GM12878 (cell line): Measurements from ENCODE around the gene ATIC. TPM values are rescaled to one million over a fixed set of nuclear protein-coding genes. Genes with fewer than 3 reads are reported as not detected.

ENCODE experiments used
- ATAC-seq: fragments of 200-7000 bp; cut with Tn5 transposase; 3 replicates; pipeline ENCODE4 v1.9.1; 2020; ENCODE audit warnings: mild to moderate bottlenecking, moderate library complexity
- BruUV-seq: library from RNA; stranded (reverse); fragments of 400-500 nt; replicated peaks from 2 replicates; lab custom pipeline; 2021; lab: Mats Ljungman, UMichigan
- CTCF ChIA-PET: fragments of 300-600 bp; sonication (Branson Sonifier 250); formaldehyde crosslinking; extraction: SDS; loops from one replicate; lab custom pipeline; 2021; ENCODE audit warnings: inconsistent platforms; lab: Yijun Ruan, JAX
- POLR2A ChIA-PET: fragments of 350-600 bp; formaldehyde crosslinking; extraction: SDS; loops from one replicate; lab custom pipeline; 2021; ENCODE audit warnings: inconsistent platforms; lab: Charles Lee
- RAD21 ChIA-PET: fragments of 300-600 bp; sonication (Branson Sonifier 250); formaldehyde crosslinking; loops from one replicate; lab custom pipeline; 2023; ENCODE audit warnings: antibody characterized with exemption; ENCODE audit not compliant: unreplicated experiment; lab: Charles Lee
- SMC1A ChIA-PET: fragments of 300-600 bp; sonication (Branson Sonifier 250); formaldehyde crosslinking; loops from one replicate; lab custom pipeline; 2023; ENCODE audit not compliant: unreplicated experiment, uncharacterized antibody; lab: Charles Lee
- DNase-seq: peaks from one replicate; pipeline ENCODE4 v3.0.0-alpha.2; 2011; ENCODE audit warnings: low read depth, low spot score
- FAIRE-seq: peaks from 3 replicates; lab custom pipeline; 2011; peaks lifted over from hg19 to GRCh38; lab: Jason Lieb, UNC
- H2AFZ ChIP-seq: 2 replicates; pipeline ENCODE4 v1.6.0; 2011; ENCODE audit warnings: low read depth, low read length, control low read depth; ENCODE audit not compliant: control insufficient read depth
- H3K27ac ChIP-seq: 2 replicates; pipeline ENCODE4 v1.5.1; 2011; ENCODE audit warnings: control low read depth; ENCODE audit not compliant: control insufficient read depth, insufficient read depth
- H3K27me3 ChIP-seq, 2 experiments: replicated peaks in 1 of 2; 2 replicates each; pipeline versions ENCODE4 v1.6.0 to v1.6.1; 2011; ENCODE audit warnings: low read length in 1 of 2; ENCODE audit not compliant: control insufficient read depth in 2 of 2, insufficient read depth in 2 of 2
- H3K36me3 ChIP-seq, 2 experiments: 2 replicates each; pipeline ENCODE4 v1.5.1; 2011; ENCODE audit warnings: low read length in 1 of 2; ENCODE audit not compliant: control insufficient read depth in 2 of 2, insufficient read depth in 2 of 2
- H3K4me1 ChIP-seq: 2 replicates; pipeline ENCODE4 v1.6.1; 2011; ENCODE audit warnings: mild to moderate bottlenecking, low read length, moderate library complexity, mixed read lengths; ENCODE audit not compliant: control insufficient read depth, insufficient read depth
- H3K4me2 ChIP-seq: 2 replicates; pipeline ENCODE4 v1.6.0; 2011; ENCODE audit warnings: control low read depth; ENCODE audit not compliant: control insufficient read depth, insufficient read depth
- H3K4me3 ChIP-seq: fragments of 200-600 bp; sonication (generic); 2 replicates; pipeline ENCODE4 v1.5.1; 2016
- H3K79me2 ChIP-seq: 2 replicates; pipeline ENCODE4 v1.6.0; 2011; ENCODE audit warnings: low read length; ENCODE audit not compliant: control insufficient read depth, insufficient read depth
- H3K9ac ChIP-seq: 2 replicates; pipeline ENCODE4 v1.8.0; 2011; ENCODE audit warnings: low read length, control low read depth, mixed read lengths; ENCODE audit not compliant: control insufficient read depth, insufficient read depth
- H3K9me3 ChIP-seq: replicated peaks from 3 replicates; pipeline ENCODE4 v1.5.1; 2011; ENCODE audit warnings: mild to moderate bottlenecking, low read length; ENCODE audit not compliant: control insufficient read depth, insufficient read depth
- H4K20me1 ChIP-seq: 2 replicates; pipeline ENCODE4 v1.6.0; 2011; ENCODE audit not compliant: control insufficient read depth, insufficient read depth
- CEBPB ChIP-seq, 2 experiments: fragments of 150-350 bp in 1 of 2; IDR thresholded peaks; 2 replicates each; pipeline ENCODE4 v1.6.1; 2012 to 2014; ENCODE audit warnings: low read depth in 2 of 2, low read length in 2 of 2, borderline replicate concordance in 1 of 2, inconsistent platforms in 1 of 2
- CHD2 ChIP-seq: IDR thresholded peaks from 2 replicates; pipeline ENCODE4 v1.6.1; 2011; ENCODE audit warnings: low read depth, low read length, improper control_type of control experiment, borderline replicate concordance
- ETV6 ChIP-seq, 2 experiments: fragments of 450-650 bp in 1 of 2; IDR thresholded peaks in 1 of 2; conservative IDR thresholded peaks in 1 of 2; 2 replicates each; pipeline ENCODE4 v1.6.1; 2014; ENCODE audit warnings: antibody characterized with exemption in 1 of 2, borderline replicate concordance in 1 of 2, low read depth in 1 of 2, mild to moderate bottlenecking in 1 of 2, moderate library complexity in 1 of 2
- HDAC6 ChIP-seq: fragments of 200-600 bp; sonication (generic); IDR thresholded peaks from one replicate; pipeline ENCODE4 v1.8.0; 2017; ENCODE audit warnings: antibody characterized with exemption; ENCODE audit not compliant: unreplicated experiment
- MAX ChIP-seq: IDR thresholded peaks from 2 replicates; pipeline ENCODE4 v1.6.1; 2012; ENCODE audit warnings: low read depth, low read length, improper control_type of control experiment
- NR2C2 ChIP-seq: IDR thresholded peaks from 2 replicates; pipeline ENCODE4 v1.6.1; 2011; ENCODE audit warnings: borderline replicate concordance, low read depth; ENCODE audit not compliant: control insufficient read depth, insufficient read length
- PAX8 ChIP-seq: fragments of 450-650 bp; IDR thresholded peaks from 2 replicates; pipeline ENCODE4 v1.6.1; 2017; ENCODE audit warnings: mild to moderate bottlenecking, moderate library complexity
- RUNX3 ChIP-seq: IDR thresholded peaks from 2 replicates; pipeline ENCODE4 v1.6.1; 2012; ENCODE audit warnings: low read length, inconsistent platforms
- SIN3A ChIP-seq: IDR thresholded peaks from 2 replicates; pipeline ENCODE4 v1.6.1; 2012; ENCODE audit warnings: low read depth, low read length, improper control_type of control experiment
- TCF12 ChIP-seq: IDR thresholded peaks from 2 replicates; pipeline ENCODE4 v1.6.1; 2011; ENCODE audit warnings: low read depth, mild to moderate bottlenecking, low read length
- USF1 ChIP-seq: IDR thresholded peaks from 2 replicates; pipeline ENCODE4 v1.6.1; 2011; ENCODE audit warnings: borderline replicate concordance, low read depth, mild to moderate bottlenecking, moderate library complexity, mixed read lengths, low read length; ENCODE audit not compliant: insufficient read depth; ENCODE audit errors: extremely low read length
- ZNF217 ChIP-seq: fragments of 450-650 bp; IDR thresholded peaks from 2 replicates; pipeline ENCODE4 v1.6.1; 2017; ENCODE audit warnings: antibody characterized with exemption, mild to moderate bottlenecking
- WGBS: methylation state at CpG from one replicate; pipeline ENCODE4 v1.1.6; 2016; ENCODE audit warnings: low lambda C conversion rate; ENCODE audit not compliant: insufficient replicate concordance, insufficient coverage; ENCODE audit errors: missing lambda C conversion rate; 5-methylcytosine and 5-hydroxymethylcytosine counted together
- in situ Hi-C: fragments of 300-500 bp; cut with MboI; formaldehyde crosslinking; loops from 9 replicates; pipeline ENCODE4 v1.14.3; 2018; ENCODE audit warnings: mixed read lengths
- intact Hi-C: fragments of 100-400 bp; cut with micrococcal nuclease; formaldehyde crosslinking; loops from one replicate; pipeline ENCODE4 v1.14.2; 2022; ENCODE audit not compliant: unreplicated experiment
- polyA plus RNA-seq, 11 experiments: library from polyadenylated mRNA; depleted of rRNA in 4 of 11; unstranded in 6 of 11; stranded (reverse) in 5 of 11; fragments of >200 nt; fragmentation: Nextera tagmentation in 4 of 11; fragmentation: Illumina TruSeq in 1 of 11; extraction: Ambion mirVana in 4 of 11; extraction: Trizol in 1 of 11; gene quantifications; 1 replicate in 1 of 11; 2 replicates in 10 of 11; pipeline versions ENCODE4 v1.2.1 to v1.2.3, GENCODE V29; 2011 to 2016; ENCODE audit warnings: inconsistent platforms in 2 of 11, missing spikeins in 2 of 11, low read depth in 1 of 11
- total RNA-seq, 4 experiments: library from RNA; depleted of rRNA in 3 of 4; stranded (reverse); fragments of >200 nt in 3 of 4; fragmentation: Illumina TruSeq in 1 of 4; extraction: Trizol in 1 of 4; gene quantifications; 2 replicates each; pipeline versions ENCODE4 v1.2.1 to v1.2.3, GENCODE V29; 2013 to 2021

Gene ATIC
- total and polyA plus RNA-seq, 10 of the 15 experiments (the other 5 are each of a cell fraction or from before 2014, with no cell fraction given): 45.1 to 518 (median 306) TPM

- Histone ChIP-seq H3K4me2 (no peak overlapping the region), H4K20me1 (no peaks in the 10 kb centered on the region), H2AFZ (no peak overlapping the region), H3K27me3 (no peaks in the 10 kb centered on the region), H3K4me1 (no peaks in the 10 kb centered on the region), H3K79me2 (no peaks in the 10 kb centered on the region), H3K27ac (no peak overlapping the region), H3K36me3 (no peaks in the 10 kb centered on the region), H3K9me3 (no peaks in the 10 kb centered on the region), H3K9ac (no peak overlapping the region), H3K4me3 (no peak overlapping the region)
- FAIRE-seq (no peak), DNase-seq (no peak), ATAC-seq (no peak)
- WGBS: 35% methylated on average over 9 of the region's 9 CpGs
- in situ Hi-C loops (no loop called here), intact Hi-C loops (no loop called here)
- TF ChIP-seq ETV6 (conservative IDR thresholded peaks at IDR 0.05 in 1 of 2, IDR thresholded peaks at IDR 0.05 in 1 of 2; ENCODE audit: borderline replicate concordance in 1 of 2, low read depth in 1 of 2): no peak
- POLR2A ChIA-PET: no interaction called here
- CTCF ChIA-PET: interaction anchor here (1.0 kb wide), 1 partner anchor 25 kb away, joined by 3 read pairs; no protein-coding TSS in a partner anchor
- SMC1A ChIA-PET: interaction anchor here (0.6 to 0.9 kb wide), 2 partner anchors 516 to 522 kb away, joined by 3 read pairs; no protein-coding TSS in a partner anchor
- RAD21 ChIA-PET: no interaction called here
- no TSS peak for BruUV-seq
Measured at GRCh38 chr2:215397632-215398341, 85.9 kb downstream of the ATIC start.

- Histone ChIP-seq H3K9ac (no peak overlapping the region), H3K36me3 (no peaks in the 10 kb centered on the region), H3K4me2 (no peak overlapping the region), H4K20me1 (no peaks in the 10 kb centered on the region), H3K4me1 (no peaks in the 10 kb centered on the region), H2AFZ (no peak overlapping the region), H3K27me3 (no peaks in the 10 kb centered on the region), H3K9me3 (no peaks in the 10 kb centered on the region), H3K27ac (no peak overlapping the region), H3K79me2 (no peaks in the 10 kb centered on the region), H3K4me3 (no peak overlapping the region)
- CTCF ChIA-PET: no interaction called here
- no peak for ATAC-seq
- DNase-seq: no peak
- RAD21 ChIA-PET: no interaction called here
- POLR2A ChIA-PET: interaction anchor here (0.7 kb wide), 1 partner anchor 661 kb away, joined by 5 read pairs; no protein-coding TSS in a partner anchor
- SMC1A ChIA-PET: interaction anchor here (1.2 kb wide), 1 partner anchor 9 kb away, joined by 4 read pairs; no protein-coding TSS in a partner anchor
- FAIRE-seq: no peak
- BruUV-seq: no TSS peak
- in situ Hi-C loops (no loop called here), intact Hi-C loops (no loop called here)
- 19% methylated on average over 3 of the region's 3 CpGs for WGBS
- TF ChIP-seq ZNF217: no peak
- no peak for TF ChIP-seq CEBPB (IDR thresholded peaks at IDR 0.05; ENCODE audit: borderline replicate concordance in 1 of 2, low read depth in 2 of 2, low read length in 2 of 2)
- no peak for TF ChIP-seq RUNX3
- no peak for TF ChIP-seq PAX8
- TF ChIP-seq NR2C2: no peak
- TF ChIP-seq SIN3A: no peak
- TF ChIP-seq CHD2: no peak
- TF ChIP-seq USF1: no peak
- no peak for TF ChIP-seq MAX
- TF ChIP-seq TCF12: no peak
- no peak for TF ChIP-seq HDAC6
Measured at GRCh38 chr2:215399067-215399716, 87.3 kb downstream of the ATIC start.
